IPS-11a (cell line): ENCODE data around the gene C14orf180.

Experiments
- H3K4me3 ChIP-seq: one replicate; pipeline ENCODE4 v1.5.1; 2013; ENCODE audit warnings: low read depth, low read length, control low read depth

The C14orf180 gene

GRCh38 chr14:104579507-104579906, at the start of gene C14orf180:
TSS of gene C14orf180 (plus strand) at chr14:104579764. CDS start at chr14:104586431, 6,667 bp downstream.
- H3K4me3 ChIP-seq: no peak within 1 kb of the TSS

- H3K4me3 ChIP-seq: no peak overlapping the region
Observed at GRCh38 chr14:104530646-104531045, 48.9 kb upstream of the C14orf180 start.

GRCh38 chr14:104531421-104532190, 48.0 kb upstream of the C14orf180 start:
- H3K4me3 ChIP-seq: no peak overlapping the region

GRCh38 chr14:104532191-104532555, 47.4 kb upstream of the C14orf180 start:
- no peak overlapping the region for H3K4me3 ChIP-seq

GRCh38 chr14:104534036-104534435, 45.5 kb upstream of the C14orf180 start:
- no peak overlapping the region for H3K4me3 ChIP-seq

- H3K4me3 ChIP-seq: no peak overlapping the region
Observed at GRCh38 chr14:104536942-104537612, 42.5 kb upstream of the C14orf180 start.

GRCh38 chr14:104537613-104537988, 42.0 kb upstream of the C14orf180 start:
- no peak overlapping the region for H3K4me3 ChIP-seq

- H3K4me3 ChIP-seq: no peak overlapping the region
Observed at GRCh38 chr14:104541905-104542465, 37.6 kb upstream of the C14orf180 start.

- H3K4me3 ChIP-seq: no peak overlapping the region
Observed at GRCh38 chr14:104542871-104543830, 36.4 kb upstream of the C14orf180 start.

GRCh38 chr14:104544362-104544961, 35.1 kb upstream of the C14orf180 start:
- H3K4me3 ChIP-seq: no peak overlapping the region

- H3K4me3 ChIP-seq: no peak overlapping the region
Observed at GRCh38 chr14:104545151-104545941, 34.2 kb upstream of the C14orf180 start.

- no peak overlapping the region for H3K4me3 ChIP-seq
Observed at GRCh38 chr14:104545942-104546501, 33.5 kb upstream of the C14orf180 start.

- no peak overlapping the region for H3K4me3 ChIP-seq
Observed at GRCh38 chr14:104546591-104547309, 32.8 kb upstream of the C14orf180 start.

- no peak overlapping the region for H3K4me3 ChIP-seq
Observed at GRCh38 chr14:104547310-104547997, 32.1 kb upstream of the C14orf180 start.

- no peak overlapping the region for H3K4me3 ChIP-seq
Observed at GRCh38 chr14:104547998-104548700, 31.4 kb upstream of the C14orf180 start.

GRCh38 chr14:104548802-104549535, 30.6 kb upstream of the C14orf180 start:
- H3K4me3 ChIP-seq: no peak overlapping the region
